Loucy (cell line): ENCODE measurements around the gene TRAPPC5.

Experiments used
- EZH2phosphoT487 ChIP-seq: fragments of 200-600 bp; IDR thresholded peaks from 2 replicates; pipeline ENCODE4 v1.6.1; 2018; ENCODE audit warnings: antibody characterized with exemption, mild to moderate bottlenecking, moderate library complexity, borderline replicate concordance
- TF ChIP-seq, protein P1 (sequence below): fragments of 200-600 bp; sonication (generic); conservative IDR thresholded peaks from 2 replicates; pipeline ENCODE4 v1.5.1; 2014; ENCODE audit warnings: mild to moderate bottlenecking, antibody characterized with exemption, low read length

DNA sequence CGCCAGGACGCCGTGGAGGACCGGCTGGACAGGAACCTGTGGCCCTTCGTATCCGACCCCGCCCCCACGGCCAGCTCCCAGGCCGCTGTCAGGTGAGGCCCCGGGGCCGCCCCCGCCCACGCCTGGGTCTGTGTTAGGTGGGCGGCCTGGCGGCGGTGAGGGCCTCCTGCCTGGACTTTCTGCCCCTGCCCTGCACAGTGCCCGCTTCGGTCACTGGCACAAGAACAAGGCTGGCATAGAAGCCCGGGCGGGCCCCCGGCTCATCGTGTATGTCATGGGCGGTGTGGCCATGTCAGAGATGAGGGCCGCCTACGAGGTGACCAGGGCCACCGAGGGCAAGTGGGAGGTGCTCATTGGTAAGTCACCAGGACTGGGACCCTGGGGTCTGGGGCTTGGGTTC lies 33.5 kb upstream of the TRAPPC5 start:
- TF ChIP-seq, protein P1, sequence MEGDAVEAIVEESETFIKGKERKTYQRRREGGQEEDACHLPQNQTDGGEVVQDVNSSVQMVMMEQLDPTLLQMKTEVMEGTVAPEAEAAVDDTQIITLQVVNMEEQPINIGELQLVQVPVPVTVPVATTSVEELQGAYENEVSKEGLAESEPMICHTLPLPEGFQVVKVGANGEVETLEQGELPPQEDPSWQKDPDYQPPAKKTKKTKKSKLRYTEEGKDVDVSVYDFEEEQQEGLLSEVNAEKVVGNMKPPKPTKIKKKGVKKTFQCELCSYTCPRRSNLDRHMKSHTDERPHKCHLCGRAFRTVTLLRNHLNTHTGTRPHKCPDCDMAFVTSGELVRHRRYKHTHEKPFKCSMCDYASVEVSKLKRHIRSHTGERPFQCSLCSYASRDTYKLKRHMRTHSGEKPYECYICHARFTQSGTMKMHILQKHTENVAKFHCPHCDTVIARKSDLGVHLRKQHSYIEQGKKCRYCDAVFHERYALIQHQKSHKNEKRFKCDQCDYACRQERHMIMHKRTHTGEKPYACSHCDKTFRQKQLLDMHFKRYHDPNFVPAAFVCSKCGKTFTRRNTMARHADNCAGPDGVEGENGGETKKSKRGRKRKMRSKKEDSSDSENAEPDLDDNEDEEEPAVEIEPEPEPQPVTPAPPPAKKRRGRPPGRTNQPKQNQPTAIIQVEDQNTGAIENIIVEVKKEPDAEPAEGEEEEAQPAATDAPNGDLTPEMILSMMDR, result no peak
- TF ChIP-seq EZH2phosphoT487, result no peak
